ENCODE data around the gene ADAMTS16. TPM values are rescaled to one million over a fixed set of nuclear protein-coding genes. Genes with fewer than 3 reads are reported as not detected.

ADAMTS16 gene
- total and polyA plus RNA-seq, 9 donors, result 7.4 to 32.7 (median 13.6) TPM

DNA sequence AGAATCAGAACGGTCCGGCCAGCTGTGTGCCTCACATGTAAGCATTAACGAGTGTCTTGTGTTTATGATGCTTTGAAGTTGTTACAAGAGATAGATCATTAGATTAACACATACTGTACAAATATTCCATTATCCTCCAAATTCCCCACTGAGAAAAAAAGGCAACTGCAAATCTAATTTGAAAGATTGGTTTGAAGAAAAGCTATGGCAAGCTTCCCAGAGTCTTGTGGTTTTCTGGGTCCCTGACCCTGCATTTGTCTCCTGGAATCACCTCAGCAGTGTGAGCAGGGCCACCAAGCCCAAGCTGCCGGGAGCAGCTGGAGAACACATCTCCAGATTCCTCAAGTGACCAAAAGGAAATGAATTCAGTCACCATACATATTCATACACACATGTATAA lies 36.9 kb upstream of the ADAMTS16 start:
- no peak overlapping the region for H3K4me3 ChIP-seq
- TF ChIP-seq CTCF (IDR thresholded peaks at IDR 0.05) (no peak), EP300 (IDR thresholded peaks at IDR 0.05) (no peak), POLR2A (IDR thresholded peaks at IDR 0.05) (no peak)
- no peak for DNase-seq
- H3K9me3 ChIP-seq, result no peaks in the 10 kb centered on the region
- no peaks in the 10 kb centered on the region for H3K4me1 ChIP-seq (ENCODE audit: insufficient read depth)
- no peaks in the 10 kb centered on the region for H3K27me3 ChIP-seq
- no peaks in the 10 kb centered on the region for H3K36me3 ChIP-seq
- no peak overlapping the region for H3K27ac ChIP-seq
- WGBS, 3 donors, result 24 to 44% (median 35%) methylated on average over 4 of the region's 4 CpGs
- intact Hi-C loops (cut with DNase I), result no loop called here

DNA sequence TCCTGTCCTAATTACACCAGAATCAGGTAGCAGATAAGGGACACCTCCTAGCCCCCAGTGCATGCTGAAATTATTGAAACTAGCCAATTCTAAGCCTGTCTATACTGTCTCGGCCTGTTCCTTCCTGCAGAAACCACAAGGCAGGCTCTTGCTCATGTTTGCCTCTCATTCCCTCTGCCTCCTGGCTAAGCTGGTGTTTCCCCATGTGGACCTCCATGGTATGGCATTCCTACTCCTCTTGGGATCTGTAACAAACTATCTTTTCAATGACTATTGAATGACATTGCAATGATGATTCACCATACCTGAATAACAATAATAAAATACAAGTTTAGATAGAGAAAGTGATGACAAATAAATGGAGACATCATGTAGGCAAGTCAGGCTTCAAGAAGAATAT lies 35.6 kb upstream of the ADAMTS16 start:
- Histone ChIP-seq H3K27me3 (no peaks in the 10 kb centered on the region), H3K4me3 (no peak overlapping the region), H3K4me1 (ENCODE audit: insufficient read depth) (no peaks in the 10 kb centered on the region), H3K27ac (no peak overlapping the region), H3K9me3 (no peaks in the 10 kb centered on the region), H3K36me3 (no peaks in the 10 kb centered on the region)
- intact Hi-C loops (cut with DNase I), result no loop called here
- no peak for TF ChIP-seq POLR2A (IDR thresholded peaks at IDR 0.05)
- TF ChIP-seq EP300 (IDR thresholded peaks at IDR 0.05), result no peak
- no peak for TF ChIP-seq CTCF (IDR thresholded peaks at IDR 0.05)
- DNase-seq, result no peak
- WGBS, 3 donors, result 89 to 94% (median 93%) methylated on average over 1 of the region's 1 CpG

- H3K9me3 ChIP-seq, result no peaks in the 10 kb centered on the region
These were observed 34.6 kb upstream of the ADAMTS16 start for GRCh38 chr5:5105531-5105930.

DNA sequence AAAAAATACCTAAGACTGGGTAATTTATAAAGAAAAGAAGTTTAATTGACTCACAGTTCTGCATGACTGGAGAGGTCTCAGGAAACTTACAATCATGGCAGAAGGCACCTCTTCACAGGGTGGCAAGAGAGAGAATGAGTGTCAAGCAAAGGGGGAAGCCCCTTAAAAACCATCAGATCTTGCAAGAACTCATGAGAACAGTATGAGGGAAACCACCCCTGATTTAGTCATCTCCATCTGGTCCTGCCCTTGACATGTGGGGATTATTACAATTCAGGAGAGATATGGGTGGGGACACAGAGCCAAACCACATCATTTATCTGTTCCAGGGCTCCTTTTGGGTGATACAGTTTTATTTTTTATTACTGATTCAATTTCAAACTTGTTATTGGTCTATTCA lies 23.2 kb upstream of the ADAMTS16 start:
- Histone ChIP-seq H3K4me3 (no peak overlapping the region), H3K4me1 (ENCODE audit: insufficient read depth) (no peaks in the 10 kb centered on the region), H3K27ac (no peak overlapping the region), H3K27me3 (no peaks in the 10 kb centered on the region), H3K9me3 (no peaks in the 10 kb centered on the region), H3K36me3 (no peaks in the 10 kb centered on the region)
- intact Hi-C loops (cut with DNase I), result no loop called here
- no peak for DNase-seq
- TF ChIP-seq CTCF (IDR thresholded peaks at IDR 0.05), result no peak
- no peak for TF ChIP-seq POLR2A (IDR thresholded peaks at IDR 0.05)
- TF ChIP-seq EP300 (IDR thresholded peaks at IDR 0.05), result no peak

More at GRCh38 chr5:5105531-5105930, 34.6 kb upstream of the ADAMTS16 start:
- DNase-seq, result no peak
- Histone ChIP-seq H3K36me3 (no peaks in the 10 kb centered on the region), H3K4me1 (ENCODE audit: insufficient read depth) (no peaks in the 10 kb centered on the region), H3K4me3 (no peak overlapping the region), H3K27ac (no peak overlapping the region), H3K27me3 (no peaks in the 10 kb centered on the region)
- intact Hi-C loops (cut with DNase I), result no loop called here
- no peak for TF ChIP-seq POLR2A (IDR thresholded peaks at IDR 0.05)
- TF ChIP-seq EP300 (IDR thresholded peaks at IDR 0.05), result no peak
- TF ChIP-seq CTCF (IDR thresholded peaks at IDR 0.05), result no peak
- WGBS, 3 donors, result 71 to 82% (median 79%) methylated on average over 1 of the region's 1 CpG

- no peak for DNase-seq
- no peak overlapping the region for H3K4me3 ChIP-seq
- H3K4me1 ChIP-seq (ENCODE audit: insufficient read depth), result peaks cover 10% of the 10 kb centered on the region
- TF ChIP-seq CTCF (IDR thresholded peaks at IDR 0.05) (no peak), EP300 (IDR thresholded peaks at IDR 0.05) (no peak), POLR2A (IDR thresholded peaks at IDR 0.05) (no peak)
- H3K27ac ChIP-seq, result no peak overlapping the region
- intact Hi-C loops (cut with DNase I), result loop anchor here in 1 of 4 donors (10.0 kb wide), 1 partner anchor 218 kb away; no protein-coding TSS in a partner anchor
- H3K27me3 ChIP-seq, result no peaks in the 10 kb centered on the region
- H3K36me3 ChIP-seq, result no peaks in the 10 kb centered on the region
- H3K9me3 ChIP-seq, result no peaks in the 10 kb centered on the region
- WGBS, 3 donors, result 85 to 91% (median 89%) methylated on average over 3 of the region's 3 CpGs
These were observed 17.4 kb upstream of the ADAMTS16 start for GRCh38 chr5:5122776-5123175.

Measured in ovary (tissue), 9 donors.